ENCODE measurements around the gene VKORC1.

VKORC1 gene

GRCh38 chr16:31073970-31074813 lies 20.4 kb downstream of the VKORC1 start, which contains the start of the genes ZNF646 and ZNF668:
Gene ZNF646, plus strand, starts transcription at chr16:31074422. Its CDS starts 1,903 bp downstream, at chr16:31076325.
Gene ZNF668, minus strand, starts transcription at chr16:31074240. Its CDS starts 9,781 bp downstream, at chr16:31064459.
- in situ Hi-C loops (cut with MboI; ENCODE audit: low pct_unique_long_range_greater_than_20kb, low sequenced_read_pairs): no loop called here
- peak; percentile 98 for DNase-seq

DNA sequence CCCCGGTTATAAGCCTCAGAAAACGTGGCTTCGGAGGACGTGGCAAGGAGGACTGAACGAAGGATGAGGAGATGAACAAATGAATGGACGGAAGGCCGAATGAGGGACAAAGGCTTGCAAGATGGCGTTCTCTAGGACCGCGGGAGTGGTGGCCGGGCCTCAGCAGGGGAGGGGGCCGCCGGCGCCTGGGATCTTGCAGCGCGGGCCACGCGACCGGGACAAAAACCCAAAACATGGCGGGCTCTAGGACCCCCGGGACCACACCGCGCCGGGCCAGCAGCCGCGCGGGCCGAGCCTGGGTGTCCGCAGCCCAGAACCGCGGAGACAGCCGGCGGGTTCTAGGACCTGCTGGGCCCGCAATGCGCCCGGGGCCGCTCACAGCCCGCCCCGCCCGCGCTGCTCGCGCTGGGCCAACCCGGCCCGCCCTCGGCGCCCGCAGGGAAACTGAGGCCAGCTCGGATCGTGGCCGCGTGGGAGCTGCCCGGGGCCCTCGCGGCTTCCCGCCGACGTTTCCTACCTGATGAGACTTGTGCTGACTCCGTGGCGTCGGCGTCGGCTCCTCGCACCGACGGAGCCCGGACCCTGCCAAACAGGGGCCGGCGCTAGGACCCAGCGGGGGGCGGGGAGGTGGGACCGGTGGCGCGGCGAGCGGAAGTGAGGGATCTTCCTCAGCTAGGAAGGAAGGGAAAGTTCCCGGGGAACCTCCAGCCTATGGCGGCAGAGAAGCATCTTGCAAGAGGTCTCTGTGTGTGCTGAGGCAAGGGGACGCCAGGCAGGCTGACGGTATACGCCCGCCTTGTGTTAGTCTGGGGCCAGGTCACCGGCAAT lies 21.2 kb downstream of the VKORC1 start:
- in situ Hi-C loops (cut with MboI; ENCODE audit: low pct_unique_long_range_greater_than_20kb, low sequenced_read_pairs): no loop called here
- DNase-seq: peak; percentile 91

GRCh38 chr16:31072540-31073141 lies 22.0 kb downstream of the VKORC1 start:
- DNase-seq: peak; percentile 49
- in situ Hi-C loops (cut with MboI; ENCODE audit: low pct_unique_long_range_greater_than_20kb, low sequenced_read_pairs): no loop called here

DNA sequence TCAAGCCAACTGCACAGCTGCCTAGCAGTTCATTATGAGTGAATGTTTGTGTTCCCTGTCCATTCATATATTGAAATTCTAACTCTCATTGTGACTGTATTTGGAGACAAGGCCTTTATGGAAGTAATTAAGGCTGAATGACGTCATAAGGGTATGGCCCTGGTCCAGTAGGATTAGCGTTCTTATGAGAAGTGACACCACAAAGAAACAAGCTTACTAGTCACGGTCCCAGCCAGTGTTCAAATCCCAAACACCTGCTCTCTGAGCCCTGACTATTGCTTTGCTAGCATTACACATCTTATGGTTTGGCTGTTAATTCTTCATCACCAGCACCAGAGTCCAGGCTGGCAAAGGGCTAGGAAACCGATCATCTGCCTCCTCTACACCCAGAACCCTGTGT lies 22.7 kb downstream of the VKORC1 start:
- no peak for DNase-seq
- in situ Hi-C loops (cut with MboI; ENCODE audit: low pct_unique_long_range_greater_than_20kb, low sequenced_read_pairs): no loop called here

- DNase-seq: no peak
- in situ Hi-C loops (cut with MboI; ENCODE audit: low pct_unique_long_range_greater_than_20kb, low sequenced_read_pairs): no loop called here
Observed at GRCh38 chr16:31067342-31067741, 27.3 kb downstream of the VKORC1 start.

- in situ Hi-C loops (cut with MboI; ENCODE audit: low pct_unique_long_range_greater_than_20kb, low sequenced_read_pairs): no loop called here
- no peak for DNase-seq
Observed at GRCh38 chr16:31064882-31065461, 29.6 kb downstream of the VKORC1 start.

DNA sequence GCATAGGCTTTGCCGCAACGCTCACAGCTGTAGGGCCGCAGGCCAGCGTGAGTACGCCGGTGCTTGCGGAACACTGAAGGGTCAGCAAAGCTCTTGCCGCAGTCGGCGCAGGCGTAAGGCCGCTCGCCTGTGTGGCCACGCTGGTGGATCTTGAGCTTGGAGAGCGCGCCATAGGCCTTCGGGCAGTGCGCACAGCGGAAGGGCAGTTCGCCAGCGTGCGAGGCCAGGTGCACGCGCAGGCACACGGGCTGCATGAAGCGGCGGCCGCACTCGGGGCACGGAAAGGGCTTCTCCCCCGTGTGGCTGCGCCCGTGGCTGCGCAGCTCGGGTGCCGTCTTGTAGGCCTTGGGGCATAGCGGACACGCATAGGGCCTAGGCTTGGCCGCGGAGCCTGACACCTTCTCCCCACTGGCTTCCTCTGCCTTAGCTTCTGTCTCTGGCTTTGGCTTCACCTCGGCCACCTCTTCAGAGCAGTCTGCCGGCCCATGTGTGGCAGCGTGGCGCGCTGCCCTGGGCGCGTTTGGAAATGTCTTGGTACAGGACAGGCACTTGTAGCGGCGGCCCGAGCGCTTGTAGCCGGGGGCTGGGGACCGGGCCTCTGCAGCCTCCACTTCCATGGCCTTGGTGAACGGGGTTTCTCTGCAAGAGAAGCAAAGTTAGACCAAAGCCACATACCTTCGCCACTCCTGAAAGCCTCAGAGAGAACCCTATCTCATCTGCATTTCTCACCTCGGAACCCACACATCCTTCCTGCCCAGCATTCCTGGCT lies 30.6 kb downstream of the VKORC1 start:
- in situ Hi-C loops (cut with MboI; ENCODE audit: low pct_unique_long_range_greater_than_20kb, low sequenced_read_pairs): no loop called here
- DNase-seq: no peak

GRCh38 chr16:31063495-31063842 lies 31.1 kb downstream of the VKORC1 start:
- DNase-seq: no peak
- in situ Hi-C loops (cut with MboI; ENCODE audit: low pct_unique_long_range_greater_than_20kb, low sequenced_read_pairs): no loop called here

- no peak for DNase-seq
- in situ Hi-C loops (cut with MboI; ENCODE audit: low pct_unique_long_range_greater_than_20kb, low sequenced_read_pairs): no loop called here
Observed at GRCh38 chr16:31061813-31062440, 32.7 kb downstream of the VKORC1 start.

- in situ Hi-C loops (cut with MboI; ENCODE audit: low pct_unique_long_range_greater_than_20kb, low sequenced_read_pairs): no loop called here
Observed at GRCh38 chr16:31061126-31061812, 33.3 kb downstream of the VKORC1 start.

DNA sequence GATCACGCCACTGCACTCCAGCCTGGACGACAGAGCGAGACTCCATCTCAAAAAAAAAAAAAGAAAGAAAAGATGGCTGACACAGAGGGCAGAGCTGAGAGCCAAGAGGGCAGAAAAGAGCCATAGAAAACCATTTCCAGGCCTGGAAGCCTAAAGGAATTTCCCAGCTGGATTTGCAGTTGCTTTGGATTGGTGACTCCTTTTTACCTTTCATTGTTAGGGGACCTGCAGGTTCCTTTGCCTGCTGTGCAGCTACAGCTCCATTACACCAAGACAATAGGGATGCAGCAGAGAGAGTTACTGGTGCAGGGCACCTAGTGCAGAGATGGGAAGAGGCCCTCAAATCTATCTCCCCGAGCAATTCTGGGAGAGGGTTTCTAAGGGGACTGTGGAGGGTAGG lies 39.0 kb downstream of the VKORC1 start:
- in situ Hi-C loops (cut with MboI; ENCODE audit: low pct_unique_long_range_greater_than_20kb, low sequenced_read_pairs): no loop called here
- DNase-seq: no peak

More at GRCh38 chr16:31061126-31061812, 33.3 kb downstream of the VKORC1 start:
- DNase-seq: no peak

DNA sequence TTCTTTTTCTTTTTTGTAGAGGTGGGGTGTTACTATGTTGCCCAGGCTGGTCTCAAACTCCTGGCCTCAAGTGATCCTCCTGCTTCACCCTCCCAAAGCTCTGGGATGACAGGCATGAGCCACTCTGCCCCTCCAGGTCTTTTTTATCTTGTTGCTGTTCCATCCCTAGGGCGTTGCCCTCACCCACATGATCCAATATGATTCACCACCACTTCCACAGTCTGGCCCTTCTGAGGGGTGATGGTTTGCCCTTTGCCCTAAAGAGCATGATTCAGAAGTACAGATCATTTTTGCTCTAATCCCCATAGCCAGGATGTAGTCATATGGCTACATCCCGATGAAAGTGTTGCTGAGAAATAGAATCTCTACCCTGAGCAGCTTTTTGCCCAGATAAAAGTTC lies 42.5 kb downstream of the VKORC1 start:
- in situ Hi-C loops (cut with MboI; ENCODE audit: low pct_unique_long_range_greater_than_20kb, low sequenced_read_pairs): no loop called here
- no peak for DNase-seq

- in situ Hi-C loops (cut with MboI; ENCODE audit: low pct_unique_long_range_greater_than_20kb, low sequenced_read_pairs): no loop called here
- DNase-seq: no peak
Observed at GRCh38 chr16:31050280-31051030, 44.1 kb downstream of the VKORC1 start.

- no peak for DNase-seq
- in situ Hi-C loops (cut with MboI; ENCODE audit: low pct_unique_long_range_greater_than_20kb, low sequenced_read_pairs): no loop called here
Observed at GRCh38 chr16:31043898-31044481, 50.6 kb downstream of the VKORC1 start.

DNA sequence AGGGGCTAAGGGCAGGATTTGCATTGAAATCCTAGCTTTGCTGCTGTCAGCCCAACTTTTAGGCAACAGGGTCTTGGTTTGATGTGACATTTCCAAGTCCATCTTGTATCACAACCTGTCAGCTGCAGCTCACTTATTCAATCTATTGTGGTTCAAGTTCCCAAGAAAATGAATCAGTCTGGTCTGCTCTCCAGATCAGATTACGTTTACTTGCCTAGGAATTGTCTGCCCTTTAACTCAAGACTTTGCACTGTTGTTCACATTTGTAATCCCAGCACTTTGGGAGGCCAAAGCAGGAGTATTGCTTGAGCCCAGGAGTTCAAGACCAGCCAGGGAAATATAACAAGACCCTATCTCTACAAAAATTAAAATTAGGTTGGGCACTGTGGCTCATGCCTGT lies 51.2 kb downstream of the VKORC1 start:
- in situ Hi-C loops (cut with MboI; ENCODE audit: low pct_unique_long_range_greater_than_20kb, low sequenced_read_pairs): no loop called here
- DNase-seq: no peak

DNA sequence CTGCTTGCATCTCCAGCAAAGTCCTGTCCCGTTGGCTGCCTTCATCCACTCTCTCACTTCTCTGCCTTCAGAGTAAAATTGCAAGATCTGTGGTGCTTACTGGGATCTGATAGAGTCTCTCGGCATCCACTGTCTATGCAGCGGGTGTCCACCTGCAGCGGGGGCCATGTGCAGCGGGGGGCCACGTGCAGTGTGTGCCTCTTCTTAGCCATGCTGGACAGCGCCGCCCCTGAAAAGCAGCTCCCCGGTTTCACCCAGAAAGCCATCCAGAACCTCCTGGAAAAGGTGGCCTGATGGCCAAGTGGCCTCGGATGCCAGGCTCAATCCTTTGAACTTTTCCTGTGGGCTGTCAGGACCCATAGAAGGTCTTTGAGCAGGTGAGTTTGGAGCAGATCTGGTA lies 51.7 kb downstream of the VKORC1 start:
- no peak for DNase-seq
- in situ Hi-C loops (cut with MboI; ENCODE audit: low pct_unique_long_range_greater_than_20kb, low sequenced_read_pairs): no loop called here
